Measurements from ENCODE around the gene DOCK7.
"Not testable (repeated sequence)": the region's sequence is repeated elsewhere in the genome, so short reads cannot be mapped to it uniquely, and the experiment has no call there.

The DOCK7 gene

DNA sequence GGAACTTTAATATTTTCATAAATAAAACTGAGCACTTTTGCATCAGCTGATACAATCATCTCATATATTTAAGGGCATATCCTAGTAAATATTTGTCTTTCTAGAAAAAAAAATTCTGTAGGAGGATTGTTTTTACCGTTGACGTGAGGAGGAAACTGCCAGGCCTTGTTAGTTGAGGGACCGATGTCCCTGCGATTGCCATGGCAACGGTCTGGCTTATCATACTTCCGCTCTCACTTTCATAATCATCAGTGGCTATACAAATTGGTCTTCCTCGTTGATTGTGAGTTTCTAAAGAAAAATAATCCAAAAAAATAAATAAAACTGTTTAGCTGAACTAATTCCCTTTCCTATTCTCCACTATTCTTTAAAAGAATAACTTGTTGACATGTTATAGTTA, 160.2 kb downstream of the DOCK7 start:
- DNase-seq = peak; percentile 6

GRCh38 chr1:62527346-62527745, 160.8 kb downstream of the DOCK7 start:
- not testable (repeated sequence) for DNase-seq

DNA sequence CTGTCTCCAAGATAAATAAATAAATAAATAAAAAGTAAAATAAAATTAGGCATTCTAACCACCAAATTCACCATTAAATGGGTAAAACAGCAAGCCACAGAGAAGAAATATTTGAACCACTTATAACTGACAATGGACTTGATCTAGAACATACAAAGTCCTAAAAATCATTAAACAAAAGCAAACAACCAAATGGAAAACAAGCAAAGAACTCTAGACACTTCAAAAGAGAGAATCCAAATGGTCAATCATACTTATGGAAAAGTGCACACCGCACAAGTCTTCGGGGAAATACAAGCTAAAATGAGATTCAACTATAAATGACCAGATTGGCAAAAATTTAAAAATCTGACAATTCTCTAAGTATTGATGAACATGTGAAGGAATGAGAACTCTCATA, 164.3 kb downstream of the DOCK7 start:
- no peak for DNase-seq

DNA sequence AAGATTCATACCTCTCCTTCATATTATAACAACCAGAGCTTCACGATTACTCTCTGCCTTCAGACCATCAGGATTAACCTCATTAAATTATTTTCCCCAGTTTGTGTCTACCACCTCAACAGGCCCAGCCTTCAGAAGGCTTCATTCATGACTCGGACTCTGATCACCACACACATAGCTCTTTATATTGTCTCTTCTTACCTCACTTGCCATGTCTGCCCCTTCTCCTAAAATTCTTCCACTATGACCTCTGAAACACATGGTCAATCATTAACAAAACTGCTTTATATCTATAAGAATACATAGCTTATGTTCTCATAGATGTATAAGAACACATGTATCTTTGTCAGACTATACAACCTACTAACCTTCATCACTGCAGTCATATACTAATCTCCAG, 171.6 kb downstream of the DOCK7 start:
- DNase-seq = no peak

- DNase-seq = no peak
These were observed 173.3 kb downstream of the DOCK7 start for GRCh38 chr1:62514746-62515423.

GRCh38 chr1:62513013-62513412, 175.2 kb downstream of the DOCK7 start:
- no peak for DNase-seq

DNA sequence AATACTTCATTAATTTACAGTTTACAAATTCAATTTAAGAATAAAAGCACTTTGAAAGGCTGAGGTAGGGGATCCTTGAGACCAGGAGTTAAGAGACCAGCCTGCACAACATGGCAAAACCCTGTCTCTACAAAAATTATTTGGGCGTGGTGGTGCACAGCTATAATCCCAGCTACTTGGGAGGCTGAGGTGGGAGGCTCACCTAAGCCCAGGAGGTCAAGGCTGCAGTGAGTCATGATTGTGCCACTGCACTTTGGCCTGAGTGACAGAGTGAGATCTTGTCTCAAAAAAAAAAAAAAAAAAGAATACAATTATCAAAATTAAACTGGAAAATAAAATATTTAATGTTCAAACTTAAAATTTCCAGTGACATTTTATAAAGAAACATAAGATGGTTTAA, 179.2 kb downstream of the DOCK7 start:
- DNase-seq = no peak

- DNase-seq = peak; percentile 33
These were observed 179.9 kb downstream of the DOCK7 start for GRCh38 chr1:62508187-62508758.

DNA sequence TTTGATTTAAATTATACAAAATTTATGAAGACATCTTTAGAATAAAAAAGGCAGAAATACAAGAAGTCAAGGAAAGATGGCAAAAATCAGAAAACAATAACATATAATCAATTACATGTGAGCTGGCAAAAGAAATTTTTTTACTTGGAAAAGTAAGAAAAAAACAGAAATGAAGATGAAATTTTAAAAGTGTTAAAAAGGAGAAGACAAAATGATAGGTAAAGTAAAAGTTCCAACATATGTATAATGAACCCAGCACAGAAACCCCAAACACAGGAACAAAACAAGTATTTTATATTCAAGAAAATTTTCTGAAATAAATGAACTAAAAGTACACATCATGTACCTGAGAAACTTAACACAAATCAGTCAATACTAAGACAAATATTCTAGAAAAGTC, 188.0 kb downstream of the DOCK7 start:
- no peak for DNase-seq

DNA sequence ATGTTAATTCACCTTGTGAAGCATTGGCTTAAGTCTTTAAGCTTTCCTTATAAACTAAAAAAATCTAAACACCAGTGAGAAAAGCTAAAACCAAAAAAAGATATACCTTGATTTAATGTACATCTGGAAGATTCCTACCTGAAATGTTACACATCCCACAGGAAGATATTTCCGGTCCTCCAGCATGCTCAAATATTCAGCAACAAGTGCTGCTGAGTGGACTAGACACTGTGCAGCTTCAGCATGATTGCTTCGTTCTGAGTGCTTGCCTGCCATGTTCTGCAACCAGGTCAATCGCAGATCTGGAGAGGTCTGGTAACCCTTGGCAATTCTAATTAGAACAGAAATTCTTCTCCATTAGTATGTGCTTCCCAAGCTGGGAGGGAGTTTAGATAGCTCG, 194.0 kb downstream of the DOCK7 start:
- no peak for DNase-seq

GRCh38 chr1:62493656-62494055, 194.5 kb downstream of the DOCK7 start:
- DNase-seq = no peak

GRCh38 chr1:62492521-62492920, 195.7 kb downstream of the DOCK7 start:
- no peak for DNase-seq

GRCh38 chr1:62487956-62488355, 200.2 kb downstream of the DOCK7 start:
- no peak for DNase-seq

GRCh38 chr1:62484824-62485468, 203.2 kb downstream of the DOCK7 start:
- no peak for DNase-seq

- no peak for DNase-seq
These were observed 206.5 kb downstream of the DOCK7 start for GRCh38 chr1:62481681-62482080.

- no peak for DNase-seq
These were observed 211.5 kb downstream of the DOCK7 start for GRCh38 chr1:62476525-62477219.

DNA sequence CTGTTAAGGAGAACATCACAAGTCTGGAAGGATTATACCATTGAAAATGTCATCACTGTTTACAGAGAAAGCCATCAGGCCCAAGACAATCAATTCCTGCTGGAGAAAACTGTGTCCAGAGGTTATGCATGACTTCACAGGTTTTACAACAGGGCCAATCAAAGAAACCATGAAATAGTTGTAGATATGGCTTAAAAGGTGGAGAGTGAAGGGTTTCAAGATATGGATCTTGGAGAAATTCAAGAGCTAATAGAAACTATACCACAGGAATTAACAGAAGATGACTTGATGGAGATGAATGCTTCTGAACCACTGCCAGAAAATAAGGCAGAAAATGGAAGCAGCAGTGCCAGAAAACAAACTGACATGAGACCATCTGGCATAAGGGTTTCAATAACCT, 221.1 kb downstream of the DOCK7 start:
- DNase-seq = no peak

GRCh38 chr1:62462370-62462769, 225.8 kb downstream of the DOCK7 start:
- peak; percentile 28 for DNase-seq

- DNase-seq = no peak
These were observed 230.2 kb downstream of the DOCK7 start for GRCh38 chr1:62457955-62458354.

DNA sequence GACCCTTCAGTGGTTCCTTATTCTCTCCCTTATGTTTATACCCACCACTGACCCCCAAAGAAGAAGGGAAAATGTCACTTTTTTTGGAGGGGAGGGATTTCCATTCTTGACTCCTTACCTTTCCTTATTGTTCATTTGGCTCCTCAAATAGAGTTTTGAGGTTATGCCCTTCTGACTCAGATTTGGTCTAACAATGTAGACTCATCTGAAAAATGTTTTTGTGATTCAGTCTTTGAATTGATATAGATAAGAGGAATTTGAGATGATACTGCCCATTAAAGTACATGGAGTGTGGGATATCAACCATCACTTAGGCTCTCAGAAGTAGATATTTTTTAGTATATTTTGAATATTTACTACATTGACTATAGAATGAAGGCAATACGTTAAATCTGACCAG, 235.2 kb downstream of the DOCK7 start:
- peak; percentile 5 for DNase-seq

DNA sequence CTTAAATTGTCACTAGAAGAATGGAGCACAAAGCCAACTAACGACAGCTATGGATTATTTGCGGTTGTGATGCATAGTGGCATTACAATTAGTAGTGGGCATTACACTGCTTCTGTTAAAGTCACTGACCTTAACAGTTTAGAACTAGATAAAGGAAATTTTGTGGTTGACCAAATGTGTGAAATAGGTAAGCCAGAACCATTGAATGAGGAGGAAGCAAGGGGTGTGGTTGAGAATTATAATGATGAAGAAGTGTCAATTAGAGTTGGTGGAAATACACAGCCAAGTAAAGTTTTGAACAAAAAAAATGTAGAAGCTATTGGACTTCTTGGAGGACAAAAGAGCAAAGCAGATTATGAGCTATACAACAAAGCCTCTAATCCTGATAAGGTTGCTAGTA, 237.9 kb downstream of the DOCK7 start:
- DNase-seq = peak; percentile 33

- DNase-seq = peak; percentile 45
These were observed 239.8 kb downstream of the DOCK7 start for GRCh38 chr1:62448221-62448933.

DNA sequence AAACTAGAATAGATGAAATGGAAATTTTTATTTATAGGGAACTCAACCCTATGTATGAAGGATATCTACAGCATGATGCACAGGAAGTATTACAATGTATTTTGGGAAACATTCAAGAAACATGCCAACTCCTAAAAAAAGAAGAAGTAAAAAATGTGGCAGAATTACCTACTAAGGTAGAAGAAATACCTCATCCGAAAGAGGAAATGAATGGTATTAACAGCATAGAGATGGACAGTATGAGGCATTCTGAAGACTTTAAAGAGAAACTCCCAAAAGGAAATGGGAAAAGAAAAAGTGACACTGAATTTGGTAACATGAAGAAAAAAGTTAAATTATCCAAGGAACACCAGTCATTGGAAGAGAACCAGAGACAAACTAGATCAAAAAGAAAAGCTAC, 243.5 kb downstream of the DOCK7 start:
- no peak for DNase-seq
